Measurements from ENCODE around the gene SPACDR.
"Not testable (repeated sequence)": the region's sequence is repeated elsewhere in the genome, so short reads cannot be mapped to it uniquely, and the experiment has no call there.

Gene SPACDR

DNA sequence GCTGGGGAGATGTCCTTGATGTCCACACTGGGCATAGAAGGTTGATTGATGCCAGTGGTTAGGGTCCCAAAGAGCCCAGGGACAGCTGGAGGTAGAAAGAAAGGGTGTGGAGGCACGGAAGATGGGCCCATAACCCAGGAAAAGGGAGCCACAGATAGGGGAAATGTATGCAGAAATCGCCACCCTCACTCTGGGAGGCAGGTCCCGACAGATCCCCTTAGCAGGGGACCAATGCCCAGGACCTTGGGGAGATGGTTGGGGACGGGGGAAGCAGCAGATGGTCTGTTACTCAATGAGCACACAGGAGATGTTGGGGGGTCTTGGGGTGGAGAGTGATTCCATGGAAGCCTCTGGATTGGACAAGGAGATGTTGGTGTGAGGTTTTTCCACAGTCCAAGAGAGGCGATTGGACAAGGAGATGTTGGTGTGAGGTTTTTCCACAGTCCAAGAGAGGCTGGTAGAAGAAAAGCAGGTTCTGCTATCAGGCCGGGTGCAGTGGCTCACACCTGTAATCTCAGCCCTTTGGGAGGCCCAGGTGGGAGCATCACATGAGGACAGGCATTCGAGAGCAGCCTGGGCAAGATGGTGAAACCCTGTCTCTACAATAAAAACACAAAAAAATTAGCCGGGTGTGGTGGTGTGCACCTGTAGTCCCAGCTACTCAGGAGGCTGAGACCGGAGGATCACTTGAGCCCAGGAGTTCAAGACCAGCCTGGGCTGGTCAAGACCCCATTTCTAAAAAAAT lies 20.8 kb downstream of the SPACDR start:
- Histone ChIP-seq H3K9ac (ENCODE audit: low read length) (no peak overlapping the region), H2AFZ (ENCODE audit: low read depth, low read length) (no peak overlapping the region), H3K27me3 (ENCODE audit: low read depth, low read length) (no peaks in the 10 kb centered on the region), H3K79me2 (ENCODE audit: low read length) (no peaks in the 10 kb centered on the region), H3K4me3 (ENCODE audit: low read length) (no peak overlapping the region), H3K36me3 (replicated peaks; ENCODE audit: low read depth, low read length) (no peaks in the 10 kb centered on the region), H3K9me3 (ENCODE audit: insufficient read depth, low read length) (no peaks in the 10 kb centered on the region), H3K4me2 (ENCODE audit: low read length) (no peak overlapping the region), H3K4me1 (ENCODE audit: low read length) (peaks cover 7% of the 10 kb centered on the region), H3K27ac (ENCODE audit: low read length) (no peak overlapping the region), H4K20me1 (ENCODE audit: insufficient read depth, low read length) (no peaks in the 10 kb centered on the region)
- TF ChIP-seq, protein P1, sequence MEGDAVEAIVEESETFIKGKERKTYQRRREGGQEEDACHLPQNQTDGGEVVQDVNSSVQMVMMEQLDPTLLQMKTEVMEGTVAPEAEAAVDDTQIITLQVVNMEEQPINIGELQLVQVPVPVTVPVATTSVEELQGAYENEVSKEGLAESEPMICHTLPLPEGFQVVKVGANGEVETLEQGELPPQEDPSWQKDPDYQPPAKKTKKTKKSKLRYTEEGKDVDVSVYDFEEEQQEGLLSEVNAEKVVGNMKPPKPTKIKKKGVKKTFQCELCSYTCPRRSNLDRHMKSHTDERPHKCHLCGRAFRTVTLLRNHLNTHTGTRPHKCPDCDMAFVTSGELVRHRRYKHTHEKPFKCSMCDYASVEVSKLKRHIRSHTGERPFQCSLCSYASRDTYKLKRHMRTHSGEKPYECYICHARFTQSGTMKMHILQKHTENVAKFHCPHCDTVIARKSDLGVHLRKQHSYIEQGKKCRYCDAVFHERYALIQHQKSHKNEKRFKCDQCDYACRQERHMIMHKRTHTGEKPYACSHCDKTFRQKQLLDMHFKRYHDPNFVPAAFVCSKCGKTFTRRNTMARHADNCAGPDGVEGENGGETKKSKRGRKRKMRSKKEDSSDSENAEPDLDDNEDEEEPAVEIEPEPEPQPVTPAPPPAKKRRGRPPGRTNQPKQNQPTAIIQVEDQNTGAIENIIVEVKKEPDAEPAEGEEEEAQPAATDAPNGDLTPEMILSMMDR (IDR thresholded peaks at IDR 0.05; ENCODE audit: low read depth, low read length) = no peak
- no peak for TF ChIP-seq EZH2phosphoT487 (IDR thresholded peaks at IDR 0.05; ENCODE audit: low read depth)

DNA sequence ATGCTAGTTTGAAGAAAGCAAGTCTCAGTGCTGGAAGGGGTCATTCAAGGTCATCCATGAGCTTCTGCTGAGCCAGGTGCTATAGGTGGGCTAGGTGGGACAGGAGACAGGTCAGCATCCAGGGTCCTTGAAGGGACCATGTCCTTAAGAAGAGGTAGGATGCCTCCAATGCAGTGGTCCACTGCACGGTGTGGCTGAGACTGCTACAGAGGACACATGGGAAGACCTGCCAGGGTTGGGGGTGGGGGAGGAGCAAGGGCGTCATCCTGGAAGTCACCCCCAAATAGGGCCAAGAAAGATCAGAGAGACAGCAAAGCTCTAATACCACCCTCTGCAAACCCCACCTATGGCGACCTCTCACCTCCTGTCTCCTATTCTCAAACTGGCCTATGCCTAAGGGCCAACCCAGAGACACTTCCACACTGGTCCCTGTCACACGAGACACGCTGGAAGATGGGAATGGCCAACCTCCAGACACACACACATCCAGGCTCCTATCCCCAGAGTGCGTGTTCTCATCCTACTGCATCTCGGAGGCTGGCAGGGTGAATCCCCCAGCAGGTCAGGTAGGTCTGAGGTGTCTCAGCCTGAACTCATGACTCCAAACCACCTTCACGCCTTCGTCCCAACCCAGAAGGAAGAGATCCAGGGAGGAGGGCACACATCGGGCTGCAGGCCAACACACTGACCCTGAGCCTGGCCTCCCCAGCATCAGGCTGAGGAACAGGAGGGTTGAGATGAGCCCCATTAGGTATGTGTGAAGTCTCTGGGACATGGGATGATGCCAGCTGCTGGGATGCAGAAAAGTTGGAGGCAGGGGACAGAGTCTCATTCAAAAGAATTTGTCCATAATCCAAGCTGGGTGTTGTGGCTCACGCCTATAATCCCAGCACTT lies 22.2 kb downstream of the SPACDR start:
- no peak for TF ChIP-seq EZH2phosphoT487 (IDR thresholded peaks at IDR 0.05; ENCODE audit: low read depth)
- Histone ChIP-seq H3K4me1 (ENCODE audit: low read length) (peaks cover 12% of the 10 kb centered on the region), H3K4me2 (ENCODE audit: low read length) (no peak overlapping the region), H3K79me2 (ENCODE audit: low read length) (no peaks in the 10 kb centered on the region), H4K20me1 (ENCODE audit: insufficient read depth, low read length) (no peaks in the 10 kb centered on the region), H2AFZ (ENCODE audit: low read depth, low read length) (no peak overlapping the region), H3K4me3 (ENCODE audit: low read length) (no peak overlapping the region), H3K9ac (ENCODE audit: low read length) (no peak overlapping the region), H3K27ac (ENCODE audit: low read length) (no peak overlapping the region), H3K36me3 (replicated peaks; ENCODE audit: low read depth, low read length) (no peaks in the 10 kb centered on the region), H3K9me3 (ENCODE audit: insufficient read depth, low read length) (no peaks in the 10 kb centered on the region), H3K27me3 (ENCODE audit: low read depth, low read length) (no peaks in the 10 kb centered on the region)

DNA sequence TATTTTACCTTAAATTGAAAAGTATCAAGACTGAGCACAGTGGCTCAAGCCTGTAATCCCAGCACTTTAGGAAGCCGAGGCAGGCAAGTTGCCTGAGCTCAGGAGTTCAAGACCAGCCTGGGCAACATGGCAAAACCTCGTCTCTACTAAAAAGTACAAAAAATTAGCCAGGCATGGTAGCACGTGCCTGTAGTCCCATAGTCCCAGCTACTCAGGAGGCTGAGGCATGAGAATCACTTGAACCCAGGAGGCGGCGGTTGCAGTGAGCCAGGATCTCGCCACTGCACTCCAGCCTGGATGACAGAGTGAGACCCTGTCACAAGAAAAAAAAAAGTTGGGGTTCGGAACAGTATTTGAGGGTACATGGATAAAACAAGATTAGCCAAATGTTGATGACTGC lies 24.8 kb downstream of the SPACDR start:
- not testable (repeated sequence) for H3K36me3 ChIP-seq (replicated peaks; ENCODE audit: low read depth, low read length); H2AFZ ChIP-seq (ENCODE audit: low read depth, low read length); H4K20me1 ChIP-seq (ENCODE audit: insufficient read depth, low read length); H3K9me3 ChIP-seq (ENCODE audit: insufficient read depth, low read length); H3K4me2 ChIP-seq (ENCODE audit: low read length); H3K4me3 ChIP-seq (ENCODE audit: low read length); H3K27ac ChIP-seq (ENCODE audit: low read length); H3K27me3 ChIP-seq (ENCODE audit: low read depth, low read length); H3K9ac ChIP-seq (ENCODE audit: low read length)
- H3K4me1 ChIP-seq (ENCODE audit: low read length) = peaks cover 15% of the 10 kb centered on the region
- H3K79me2 ChIP-seq (ENCODE audit: low read length) = peaks cover 18% of the 10 kb centered on the region; the same call in 1 of the 2 replicates

DNA sequence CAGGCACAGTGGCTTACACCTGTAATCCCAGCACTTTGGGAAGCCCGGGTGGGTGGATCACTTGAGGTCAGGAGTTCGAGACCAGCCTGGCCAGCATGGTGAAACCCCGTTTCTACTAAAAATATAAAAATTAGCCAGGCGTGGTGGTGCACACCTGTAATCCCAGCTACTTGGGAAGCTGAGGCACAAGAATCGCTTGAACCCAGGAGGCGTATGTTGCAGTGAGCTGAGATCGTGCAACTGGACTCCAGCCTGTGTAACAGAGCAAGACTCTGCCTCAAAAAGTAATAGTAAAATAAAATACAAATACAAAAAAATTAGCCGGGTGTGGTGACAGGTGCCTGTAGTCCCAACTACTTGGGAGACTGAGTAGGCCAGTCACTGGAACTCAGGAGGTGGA lies 25.3 kb downstream of the SPACDR start:
- H3K36me3 ChIP-seq (replicated peaks; ENCODE audit: low read depth, low read length) = peaks cover 12% of the 10 kb centered on the region
- H4K20me1 ChIP-seq (ENCODE audit: insufficient read depth, low read length); H3K27ac ChIP-seq (ENCODE audit: low read length): not testable (repeated sequence)

DNA sequence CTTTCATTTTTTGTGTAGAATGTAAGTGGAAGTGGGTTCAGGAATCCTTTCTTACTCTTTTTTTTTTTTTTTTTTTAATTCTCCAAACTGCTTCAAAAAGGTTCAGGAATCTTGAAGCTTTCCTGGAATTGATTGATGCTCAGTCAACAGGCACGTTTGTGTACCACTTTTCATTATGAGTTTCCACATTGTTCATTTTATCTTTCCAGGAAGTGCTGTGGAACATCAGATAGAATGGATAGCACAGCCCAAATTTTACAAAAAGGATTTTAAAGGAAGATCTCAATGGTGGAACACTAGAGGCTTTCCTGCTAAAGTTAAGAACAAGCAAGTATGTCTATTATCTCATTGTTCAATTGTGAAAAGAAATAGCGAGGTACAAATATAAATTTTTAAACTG lies 25.9 kb downstream of the SPACDR start:
- no peaks in the 10 kb centered on the region for H3K9me3 ChIP-seq (ENCODE audit: insufficient read depth, low read length)
- H3K4me1 ChIP-seq (ENCODE audit: low read length) = peaks cover 26% of the 10 kb centered on the region
- no peak overlapping the region for H3K9ac ChIP-seq (ENCODE audit: low read length)
- no peak overlapping the region for H2AFZ ChIP-seq (ENCODE audit: low read depth, low read length)
- TF ChIP-seq, protein P1 (IDR thresholded peaks at IDR 0.05; ENCODE audit: low read depth, low read length) = no peak
- no peak for TF ChIP-seq EZH2phosphoT487 (IDR thresholded peaks at IDR 0.05; ENCODE audit: low read depth)
- peaks cover 17% of the 10 kb centered on the region for H3K36me3 ChIP-seq (replicated peaks; ENCODE audit: low read depth, low read length)
- peaks cover 28% of the 10 kb centered on the region; the same call in 1 of the 2 replicates for H3K79me2 ChIP-seq (ENCODE audit: low read length)
- no peaks in the 10 kb centered on the region for H3K27me3 ChIP-seq (ENCODE audit: low read depth, low read length)
- no peak overlapping the region for H3K27ac ChIP-seq (ENCODE audit: low read length)
- H3K4me2 ChIP-seq (ENCODE audit: low read length) = no peak overlapping the region
- no peaks in the 10 kb centered on the region for H4K20me1 ChIP-seq (ENCODE audit: insufficient read depth, low read length)
- H3K4me3 ChIP-seq (ENCODE audit: low read length) = no peak overlapping the region

More for the DNA sequence above, 25.3 kb downstream of the SPACDR start:
- not testable (repeated sequence) for H3K27me3 ChIP-seq (ENCODE audit: low read depth, low read length); H2AFZ ChIP-seq (ENCODE audit: low read depth, low read length); H3K9me3 ChIP-seq (ENCODE audit: insufficient read depth, low read length); H3K4me2 ChIP-seq (ENCODE audit: low read length); H3K9ac ChIP-seq (ENCODE audit: low read length); H3K4me3 ChIP-seq (ENCODE audit: low read length)
- peaks cover 20% of the 10 kb centered on the region for H3K4me1 ChIP-seq (ENCODE audit: low read length)
- peaks cover 23% of the 10 kb centered on the region; the same call in 1 of the 2 replicates for H3K79me2 ChIP-seq (ENCODE audit: low read length)

Data from OCI-LY3 (cell line).